ENCODE data around the gene EHD1.

DNA sequence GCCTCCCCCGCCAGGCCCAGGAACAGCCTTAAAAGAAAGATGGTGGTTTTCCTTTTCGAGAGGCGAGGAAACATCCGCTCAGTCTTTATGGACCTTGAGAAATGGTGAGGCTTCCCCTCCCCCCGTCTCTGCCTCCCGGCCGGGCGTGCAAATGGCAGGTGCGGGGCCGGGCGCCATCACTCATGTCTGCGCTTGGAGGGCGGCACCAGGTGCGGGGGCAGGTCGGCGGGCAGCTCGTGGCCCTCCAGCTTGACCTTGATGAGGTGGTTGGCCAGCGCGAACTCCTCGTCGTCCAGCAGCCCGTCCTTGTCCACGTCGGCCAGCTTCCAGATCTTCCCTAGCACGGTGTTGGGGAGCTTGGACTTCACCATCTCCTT lies 24.3 kb downstream of the EHD1 start:
- TF ChIP-seq POLR2A (IDR thresholded peaks at IDR 0.05), result no peak
- TF ChIP-seq, protein P1, sequence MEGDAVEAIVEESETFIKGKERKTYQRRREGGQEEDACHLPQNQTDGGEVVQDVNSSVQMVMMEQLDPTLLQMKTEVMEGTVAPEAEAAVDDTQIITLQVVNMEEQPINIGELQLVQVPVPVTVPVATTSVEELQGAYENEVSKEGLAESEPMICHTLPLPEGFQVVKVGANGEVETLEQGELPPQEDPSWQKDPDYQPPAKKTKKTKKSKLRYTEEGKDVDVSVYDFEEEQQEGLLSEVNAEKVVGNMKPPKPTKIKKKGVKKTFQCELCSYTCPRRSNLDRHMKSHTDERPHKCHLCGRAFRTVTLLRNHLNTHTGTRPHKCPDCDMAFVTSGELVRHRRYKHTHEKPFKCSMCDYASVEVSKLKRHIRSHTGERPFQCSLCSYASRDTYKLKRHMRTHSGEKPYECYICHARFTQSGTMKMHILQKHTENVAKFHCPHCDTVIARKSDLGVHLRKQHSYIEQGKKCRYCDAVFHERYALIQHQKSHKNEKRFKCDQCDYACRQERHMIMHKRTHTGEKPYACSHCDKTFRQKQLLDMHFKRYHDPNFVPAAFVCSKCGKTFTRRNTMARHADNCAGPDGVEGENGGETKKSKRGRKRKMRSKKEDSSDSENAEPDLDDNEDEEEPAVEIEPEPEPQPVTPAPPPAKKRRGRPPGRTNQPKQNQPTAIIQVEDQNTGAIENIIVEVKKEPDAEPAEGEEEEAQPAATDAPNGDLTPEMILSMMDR (IDR thresholded peaks at IDR 0.05), result no peak

Data from breast epithelium (tissue), 3 donors.